ENCODE results near the gene SMAD6.

The SMAD6 gene

GRCh38 chr15:66801266-66801665 is 99.2 kb downstream of the SMAD6 start:
- DNase-seq: no peak

GRCh38 chr15:66802025-66803001 is 100.3 kb downstream of the SMAD6 start:
- no peak for DNase-seq

- DNase-seq: no peak
Observed at GRCh38 chr15:66803182-66803729, 101.2 kb downstream of the SMAD6 start.

- DNase-seq: no peak
Observed at GRCh38 chr15:66803749-66804148, 101.7 kb downstream of the SMAD6 start.

- no peak for DNase-seq
Observed at GRCh38 chr15:66805202-66805885, 103.3 kb downstream of the SMAD6 start.

- DNase-seq: no peak
Observed at GRCh38 chr15:66808181-66808824, 106.3 kb downstream of the SMAD6 start.

- no peak for DNase-seq
Observed at GRCh38 chr15:66809664-66810063, 107.6 kb downstream of the SMAD6 start.

GRCh38 chr15:66815318-66815717 is 113.3 kb downstream of the SMAD6 start:
- DNase-seq: no peak

GRCh38 chr15:66816201-66816600 is 114.2 kb downstream of the SMAD6 start:
- no peak for DNase-seq

GRCh38 chr15:66819084-66819483 is 117.0 kb downstream of the SMAD6 start:
- DNase-seq: no peak

- DNase-seq: no peak
Observed at GRCh38 chr15:66820481-66821176, 118.6 kb downstream of the SMAD6 start.

- DNase-seq: no peak
Observed at GRCh38 chr15:66821307-66821706, 119.3 kb downstream of the SMAD6 start.

- DNase-seq: no peak
Observed at GRCh38 chr15:66822114-66822513, 120.1 kb downstream of the SMAD6 start.

- no peak for DNase-seq
Observed at GRCh38 chr15:66822576-66822975, 120.5 kb downstream of the SMAD6 start.

- no peak for DNase-seq
Observed at GRCh38 chr15:66823601-66824000, 121.6 kb downstream of the SMAD6 start.

- DNase-seq: no peak
Observed at GRCh38 chr15:66824424-66824823, 122.4 kb downstream of the SMAD6 start.

GRCh38 chr15:66825139-66825538 is 123.1 kb downstream of the SMAD6 start:
- DNase-seq: no peak

GRCh38 chr15:66825731-66826130 is 123.7 kb downstream of the SMAD6 start:
- DNase-seq: no peak

GRCh38 chr15:66826507-66826906 is 124.5 kb downstream of the SMAD6 start:
- no peak for DNase-seq

- no peak for DNase-seq
Observed at GRCh38 chr15:66827039-66827697, 125.1 kb downstream of the SMAD6 start.

- DNase-seq: no peak
Observed at GRCh38 chr15:66827698-66828055, 125.6 kb downstream of the SMAD6 start.
